ENCODE results near the gene ACLY.

The ACLY gene

GRCh38 chr17:41918314-41919164 lies at the start of gene ACLY:
Gene ACLY (minus strand): TSS chr17:41918951. CDS start chr17:41913873, 5,078 bp downstream.
- DNase-seq (ENCODE audit: low read depth in 2 of 2), result peak; percentile 89 to 91

GRCh38 chr17:41967921-41968578 lies 49.3 kb upstream of the ACLY start:
- no peak for DNase-seq (ENCODE audit: low read depth in 2 of 2)

- DNase-seq (ENCODE audit: low read depth in 2 of 2), result no peak
Measured at GRCh38 chr17:41967141-41967920, 48.6 kb upstream of the ACLY start.

- peak; percentile 83 to 85 for DNase-seq (ENCODE audit: low read depth in 2 of 2)
Measured at GRCh38 chr17:41966463-41967140, 47.9 kb upstream of the ACLY start, which contains the start of gene CNP. Gene CNP (plus strand): TSS chr17:41966795. CDS start chr17:41966885, 90 bp downstream.

GRCh38 chr17:41965694-41966462 lies 47.1 kb upstream of the ACLY start:
- DNase-seq (ENCODE audit: low read depth in 2 of 2), result peak; percentile 22 to 30

GRCh38 chr17:41962768-41963434 lies 44.1 kb upstream of the ACLY start:
- peak; percentile 35 to 48 for DNase-seq (ENCODE audit: low read depth in 2 of 2)

GRCh38 chr17:41962111-41962510 lies 43.4 kb upstream of the ACLY start:
- no peak for DNase-seq (ENCODE audit: low read depth in 2 of 2)

- no peak for DNase-seq (ENCODE audit: low read depth in 2 of 2)
Measured at GRCh38 chr17:41959336-41960095, 40.8 kb upstream of the ACLY start.

- DNase-seq (ENCODE audit: low read depth in 2 of 2), result no peak
Measured at GRCh38 chr17:41959030-41959335, 40.2 kb upstream of the ACLY start.

GRCh38 chr17:41957869-41958439 lies 39.2 kb upstream of the ACLY start:
- no peak for DNase-seq (ENCODE audit: low read depth in 2 of 2)

- no peak for DNase-seq (ENCODE audit: low read depth in 2 of 2)
Measured at GRCh38 chr17:41957031-41957868, 38.5 kb upstream of the ACLY start.

- no peak for DNase-seq (ENCODE audit: low read depth in 2 of 2)
Measured at GRCh38 chr17:41956522-41956921, 37.8 kb upstream of the ACLY start.

GRCh38 chr17:41948762-41949460 lies 30.2 kb upstream of the ACLY start:
- no peak for DNase-seq (ENCODE audit: low read depth in 2 of 2)

- no peak for DNase-seq (ENCODE audit: low read depth in 2 of 2)
Measured at GRCh38 chr17:41944943-41945342, 26.2 kb upstream of the ACLY start.

GRCh38 chr17:41943492-41943891 lies 24.7 kb upstream of the ACLY start:
- no peak for DNase-seq (ENCODE audit: low read depth in 2 of 2)

- no peak for DNase-seq (ENCODE audit: low read depth in 2 of 2)
Measured at GRCh38 chr17:41942626-41943373, 24.0 kb upstream of the ACLY start.

- no peak for DNase-seq (ENCODE audit: low read depth in 2 of 2)
Measured at GRCh38 chr17:41941168-41941567, 22.4 kb upstream of the ACLY start.
